SW480 (cell line): Measurements from ENCODE around the gene MAN2A2.
"Not testable (repeated sequence)": the region's sequence is repeated elsewhere in the genome, so short reads cannot be mapped to it uniquely, and the experiment has no call there.

Experiments used
- DNase-seq: peaks from one replicate; pipeline ENCODE4 v3.0.0-alpha.2; 2016; ENCODE audit warnings: low spot score

MAN2A2 gene

DNA sequence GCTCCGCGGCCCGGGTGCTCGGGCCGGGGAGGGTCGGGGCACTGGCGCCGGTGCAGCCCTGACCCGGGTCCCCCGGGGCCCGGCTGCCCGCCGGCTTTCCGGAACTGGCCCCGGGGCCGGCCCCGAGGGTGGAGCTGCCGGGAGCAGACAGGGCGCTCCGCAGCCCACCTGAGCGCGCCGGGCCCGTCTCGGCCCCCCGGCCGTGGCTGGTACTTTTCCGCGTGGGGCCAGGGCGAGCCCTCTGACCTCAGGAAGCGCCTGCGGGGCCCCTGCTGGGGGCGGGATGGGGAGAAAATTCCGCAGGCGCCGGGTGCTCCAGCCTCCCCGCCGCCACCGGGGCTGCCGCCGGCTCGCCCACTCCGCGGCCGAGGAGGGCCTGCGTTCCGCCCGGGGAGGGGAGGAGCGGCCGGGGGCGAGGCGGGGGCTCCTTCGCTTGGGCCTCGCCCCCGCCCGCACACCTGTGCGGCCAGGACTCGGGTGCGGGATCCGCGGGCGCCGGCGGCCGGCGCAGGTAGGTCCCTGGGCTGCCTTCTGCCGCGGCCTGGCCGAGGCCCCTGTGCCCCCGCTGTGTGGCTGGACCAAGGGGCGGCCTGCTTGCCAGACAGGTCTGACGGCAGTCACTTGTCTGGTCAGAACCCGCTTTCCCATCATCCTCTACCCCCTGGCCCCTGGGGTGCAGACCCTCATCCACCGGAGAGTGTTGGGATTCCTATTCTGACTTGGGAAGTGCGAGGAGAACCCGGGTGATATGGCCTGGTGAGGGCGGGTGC, 31.2 kb upstream of the MAN2A2 start:
- no peak for DNase-seq

DNA sequence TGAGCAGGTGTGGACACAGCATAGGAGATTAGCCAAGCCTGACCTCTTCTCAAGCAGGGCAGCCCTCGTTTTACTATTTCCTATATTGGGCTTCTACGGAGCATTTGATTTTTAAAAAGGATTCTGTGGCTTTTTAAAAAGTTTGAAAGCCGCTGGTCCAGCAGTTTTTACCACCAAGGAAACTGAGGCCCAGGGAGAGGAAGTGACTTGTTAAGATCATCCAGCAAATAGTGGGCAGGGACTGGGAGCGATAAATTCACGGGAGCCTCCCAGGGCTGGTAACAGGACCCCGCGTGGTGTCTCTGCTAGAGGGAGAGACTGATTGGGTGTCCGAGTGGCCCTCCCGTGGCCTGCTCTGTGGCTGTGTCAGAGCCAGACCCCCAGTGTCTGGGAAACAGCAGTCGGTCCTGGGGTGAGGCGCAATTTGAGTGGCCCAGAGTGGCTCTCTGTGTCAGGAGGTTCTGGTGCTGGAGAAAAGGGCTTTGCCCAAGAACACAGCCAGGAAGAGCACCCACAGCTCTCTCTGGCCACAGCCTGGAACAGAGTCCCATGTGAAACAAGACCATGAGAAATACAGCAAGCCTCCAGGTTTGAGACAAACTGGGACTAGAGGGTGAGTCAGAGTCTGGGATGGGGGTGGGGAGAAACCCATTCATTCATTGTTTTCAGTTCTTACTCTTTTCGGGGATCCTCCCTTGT, 30.5 kb upstream of the MAN2A2 start:
- no peak for DNase-seq

DNA sequence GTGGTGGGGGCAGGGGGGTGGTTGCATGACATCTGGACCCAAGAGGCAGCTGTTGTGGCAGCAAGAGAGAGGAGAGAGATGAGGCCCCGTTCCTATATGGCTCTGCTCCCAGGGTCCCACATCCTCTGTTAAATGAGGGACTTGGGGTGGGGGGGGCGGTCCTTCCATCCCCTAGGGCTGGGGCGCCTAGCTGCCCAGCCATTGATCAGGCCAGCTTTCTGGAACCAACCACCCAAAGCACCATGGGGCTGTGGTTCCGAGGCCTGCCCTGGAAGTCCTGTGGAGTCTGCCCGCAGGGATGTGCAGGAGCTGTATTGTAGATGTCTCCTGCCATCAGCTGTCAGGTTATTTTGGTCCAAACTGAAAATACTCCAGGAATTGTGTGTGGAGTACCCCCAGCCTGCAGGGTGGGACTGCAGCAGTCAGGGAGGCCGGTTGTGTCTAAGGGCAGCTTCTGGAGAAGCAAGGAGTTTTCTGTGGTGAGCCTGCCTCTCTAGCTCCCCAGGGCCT, 29.6 kb upstream of the MAN2A2 start:
- DNase-seq = no peak

DNA sequence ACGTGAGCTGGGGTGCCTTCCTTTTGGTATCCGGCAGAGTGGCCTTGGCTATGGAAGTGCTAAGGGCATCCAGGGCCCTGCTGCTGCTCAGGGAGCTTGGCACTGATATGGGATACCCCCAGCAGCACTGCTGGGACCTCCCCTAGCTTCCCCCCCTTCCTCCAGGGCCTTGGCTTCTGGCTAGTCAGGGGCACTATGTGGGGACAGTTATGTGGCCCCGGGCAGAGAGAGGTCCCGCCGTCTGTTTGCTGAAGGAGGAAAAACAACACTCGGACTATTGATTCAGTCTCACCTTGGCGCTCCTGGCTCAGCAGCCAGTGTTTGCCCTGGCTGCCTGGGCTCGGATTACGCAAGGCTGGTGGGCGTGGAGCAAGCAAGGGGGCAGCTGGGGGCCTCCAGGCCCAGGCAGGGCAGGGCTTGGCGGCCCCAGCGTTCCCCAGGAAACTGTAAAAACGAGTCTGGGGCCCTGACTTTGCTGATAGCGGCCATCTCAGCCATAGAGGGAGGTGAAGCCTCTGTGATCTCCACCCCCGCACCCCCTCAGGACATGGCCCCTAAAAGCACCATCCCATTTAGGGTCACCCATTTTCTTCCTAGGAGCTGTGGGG, 29.0 kb upstream of the MAN2A2 start:
- DNase-seq = no peak

DNA sequence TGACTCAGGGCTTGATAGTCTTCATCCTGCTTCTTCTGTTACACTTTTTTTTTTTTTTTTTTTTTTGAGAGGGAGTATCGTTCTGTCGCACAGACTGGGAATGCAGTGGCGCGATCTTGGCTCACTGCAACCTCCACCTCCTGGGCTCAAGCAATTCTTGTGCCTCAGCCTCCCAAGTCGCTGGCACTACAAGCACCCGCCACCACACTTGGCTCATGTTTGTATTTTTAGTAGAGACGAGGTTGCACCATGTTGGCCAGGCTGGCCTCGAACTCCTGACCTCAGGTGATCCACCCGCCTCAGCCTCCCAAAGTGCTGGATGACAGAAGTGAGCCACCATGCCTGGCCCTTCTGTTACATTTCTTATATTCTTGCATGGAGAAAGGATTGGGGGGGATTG, 28.1 kb upstream of the MAN2A2 start:
- not testable (repeated sequence) for DNase-seq

DNA sequence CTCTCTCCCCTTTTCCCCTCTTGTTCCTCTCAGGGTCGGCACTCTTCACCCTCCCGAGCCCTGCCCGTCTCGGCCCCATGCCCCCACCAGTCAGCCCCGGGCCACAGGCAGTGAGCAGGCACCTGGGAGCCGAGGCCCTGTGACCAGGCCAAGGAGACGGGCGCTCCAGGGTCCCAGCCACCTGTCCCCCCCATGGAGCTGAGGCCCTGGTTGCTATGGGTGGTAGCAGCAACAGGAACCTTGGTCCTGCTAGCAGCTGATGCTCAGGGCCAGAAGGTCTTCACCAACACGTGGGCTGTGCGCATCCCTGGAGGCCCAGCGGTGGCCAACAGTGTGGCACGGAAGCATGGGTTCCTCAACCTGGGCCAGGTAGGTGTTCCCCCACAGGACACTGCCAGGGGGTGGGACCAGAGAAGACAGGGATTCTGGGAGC, 27.5 kb upstream of the MAN2A2 start:
- DNase-seq = no peak

DNA sequence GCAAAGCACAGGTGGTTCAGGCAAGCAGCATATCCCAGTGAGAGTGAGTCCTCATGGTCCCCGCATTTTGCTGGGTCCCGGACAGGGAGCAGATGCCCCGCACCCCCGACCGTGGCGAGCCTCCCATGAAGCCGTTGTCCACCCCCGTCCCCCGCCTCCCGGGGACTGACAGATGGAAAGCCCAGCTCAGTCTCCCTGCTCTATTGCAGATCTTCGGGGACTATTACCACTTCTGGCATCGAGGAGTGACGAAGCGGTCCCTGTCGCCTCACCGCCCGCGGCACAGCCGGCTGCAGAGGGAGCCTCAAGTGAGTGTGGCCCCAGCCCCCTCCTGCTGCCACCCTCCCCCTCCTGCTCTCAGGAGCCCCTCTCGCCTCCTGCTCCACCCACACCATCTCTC, 27.1 kb upstream of the MAN2A2 start:
- DNase-seq = no peak

DNA sequence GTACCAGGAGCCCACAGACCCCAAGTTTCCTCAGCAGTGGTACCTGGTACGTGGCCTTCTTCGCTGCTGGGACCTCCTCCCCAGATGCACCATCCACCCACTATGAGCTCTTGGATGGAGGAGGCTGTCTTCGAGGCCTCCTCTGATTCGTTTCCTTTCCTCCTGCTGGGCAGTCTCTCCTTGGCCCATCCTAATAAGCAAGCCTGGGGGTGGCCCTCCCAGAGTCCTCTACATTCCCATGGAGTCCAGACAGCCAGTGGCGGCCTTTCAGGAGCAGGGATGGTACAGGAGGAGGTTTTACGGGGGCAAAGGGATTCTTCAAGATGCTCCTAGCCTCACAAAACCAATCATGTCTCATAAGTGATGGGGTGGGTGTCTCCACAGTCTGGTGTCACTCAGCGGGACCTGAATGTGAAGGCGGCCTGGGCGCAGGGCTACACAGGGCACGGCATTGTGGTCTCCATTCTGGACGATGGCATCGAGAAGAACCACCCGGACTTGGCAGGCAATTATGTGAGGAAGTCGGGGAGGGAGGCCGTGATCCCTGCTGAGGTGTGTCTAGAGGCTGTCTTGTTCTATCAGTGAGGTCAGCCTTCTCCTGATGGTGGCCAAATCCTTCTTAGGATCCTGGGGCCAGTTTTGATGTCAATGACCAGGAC, 26.5 kb upstream of the MAN2A2 start:
- DNase-seq = no peak

DNA sequence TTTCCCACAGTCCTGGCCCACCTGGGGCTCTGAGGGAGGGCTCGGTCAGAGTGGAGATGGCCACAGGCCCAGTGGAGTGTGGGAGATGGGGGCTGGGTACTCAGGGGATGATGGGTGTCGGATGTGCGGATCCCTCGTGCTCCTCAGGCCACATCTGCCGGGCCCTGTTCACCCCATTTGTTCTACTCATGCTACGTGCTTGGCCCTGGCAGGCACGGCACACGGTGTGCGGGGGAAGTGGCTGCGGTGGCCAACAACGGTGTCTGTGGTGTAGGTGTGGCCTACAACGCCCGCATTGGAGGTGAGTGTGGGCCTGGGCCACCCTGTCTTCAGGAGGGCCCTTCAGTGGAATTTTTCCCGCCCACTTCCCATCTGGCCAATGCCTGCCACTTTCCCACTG, 25.8 kb upstream of the MAN2A2 start:
- DNase-seq = no peak

DNA sequence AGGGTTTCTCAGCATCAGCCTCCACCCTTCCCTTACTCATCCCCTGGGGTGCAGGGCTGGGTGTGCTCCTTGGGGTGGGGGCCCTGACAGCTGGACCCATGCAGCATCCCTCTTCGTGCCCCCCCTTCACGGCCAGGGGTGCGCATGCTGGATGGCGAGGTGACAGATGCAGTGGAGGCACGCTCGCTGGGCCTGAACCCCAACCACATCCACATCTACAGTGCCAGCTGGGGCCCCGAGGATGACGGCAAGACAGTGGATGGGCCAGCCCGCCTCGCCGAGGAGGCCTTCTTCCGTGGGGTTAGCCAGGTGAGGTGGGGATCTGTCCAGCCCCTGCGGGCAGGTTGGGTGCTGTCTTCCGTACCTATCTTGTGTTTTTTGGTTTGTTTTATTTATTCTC, 25.1 kb upstream of the MAN2A2 start:
- no peak for DNase-seq

DNA sequence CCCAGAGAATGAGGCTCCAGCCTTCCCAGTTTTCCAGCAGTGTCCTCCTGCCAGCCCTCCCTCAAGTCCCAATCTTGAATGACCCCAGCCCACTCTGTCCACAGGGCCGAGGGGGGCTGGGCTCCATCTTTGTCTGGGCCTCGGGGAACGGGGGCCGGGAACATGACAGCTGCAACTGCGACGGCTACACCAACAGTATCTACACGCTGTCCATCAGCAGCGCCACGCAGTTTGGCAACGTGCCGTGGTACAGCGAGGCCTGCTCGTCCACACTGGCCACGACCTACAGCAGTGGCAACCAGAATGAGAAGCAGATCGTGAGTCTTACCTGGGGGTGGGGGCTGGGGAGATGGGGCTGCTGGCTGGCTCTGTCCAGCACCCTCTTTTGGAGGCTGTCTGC, 24.4 kb upstream of the MAN2A2 start:
- DNase-seq = no peak

DNA sequence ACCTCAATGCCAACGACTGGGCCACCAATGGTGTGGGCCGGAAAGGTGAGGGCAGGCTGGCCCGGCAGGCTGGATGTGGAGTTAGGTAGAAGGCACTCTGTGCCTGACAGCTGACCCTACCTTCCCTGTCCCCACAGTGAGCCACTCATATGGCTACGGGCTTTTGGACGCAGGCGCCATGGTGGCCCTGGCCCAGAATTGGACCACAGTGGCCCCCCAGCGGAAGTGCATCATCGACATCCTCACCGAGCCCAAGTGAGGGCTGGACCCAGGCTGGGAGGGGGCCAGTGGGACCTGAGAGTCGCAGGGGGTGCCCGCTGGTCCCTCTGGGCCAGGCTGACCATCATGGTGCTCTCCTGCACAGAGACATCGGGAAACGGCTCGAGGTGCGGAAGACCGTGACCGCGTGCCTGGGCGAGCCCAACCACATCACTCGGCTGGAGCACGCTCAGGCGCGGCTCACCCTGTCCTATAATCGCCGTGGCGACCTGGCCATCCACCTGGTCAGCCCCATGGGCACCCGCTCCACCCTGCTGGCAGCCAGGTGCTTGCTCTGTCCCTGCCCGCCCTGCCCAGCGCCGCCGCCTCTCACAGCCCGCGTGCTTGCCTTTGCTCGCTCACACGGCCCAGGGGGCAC, 23.3 kb upstream of the MAN2A2 start:
- DNase-seq = no peak

DNA sequence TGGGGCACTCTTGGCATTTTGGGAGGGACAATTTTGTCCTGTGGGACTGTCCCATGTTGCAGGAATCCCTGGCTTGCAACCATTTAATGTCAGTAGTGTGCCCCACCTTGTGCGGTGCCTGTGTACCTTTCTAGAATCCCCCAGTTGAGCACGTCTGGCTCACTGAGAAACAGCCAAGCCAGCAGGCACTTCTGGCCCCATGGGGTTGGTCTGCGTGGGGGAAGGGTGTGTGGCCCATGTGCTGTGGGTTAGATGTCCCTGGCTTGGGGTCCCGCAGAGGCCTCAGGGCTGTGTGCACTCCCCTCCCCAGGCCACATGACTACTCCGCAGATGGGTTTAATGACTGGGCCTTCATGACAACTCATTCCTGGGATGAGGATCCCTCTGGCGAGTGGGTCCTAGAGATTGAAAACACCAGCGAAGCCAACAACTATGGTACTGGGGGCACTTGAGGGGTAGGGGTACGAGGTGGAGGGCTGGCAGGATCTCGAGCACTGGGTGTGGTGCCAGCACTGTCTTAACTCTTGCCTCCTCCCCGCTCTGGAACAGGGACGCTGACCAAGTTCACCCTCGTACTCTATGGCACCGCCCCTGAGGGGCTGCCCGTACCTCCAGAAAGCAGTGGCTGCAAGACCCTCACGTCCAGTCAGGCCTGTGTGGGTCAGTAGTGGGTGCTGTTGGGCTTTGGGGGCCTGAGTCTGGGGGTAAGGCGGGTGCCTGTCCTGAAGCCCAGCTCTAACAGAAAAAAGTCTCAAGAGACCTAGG, 22.5 kb upstream of the MAN2A2 start:
- DNase-seq = no peak

DNA sequence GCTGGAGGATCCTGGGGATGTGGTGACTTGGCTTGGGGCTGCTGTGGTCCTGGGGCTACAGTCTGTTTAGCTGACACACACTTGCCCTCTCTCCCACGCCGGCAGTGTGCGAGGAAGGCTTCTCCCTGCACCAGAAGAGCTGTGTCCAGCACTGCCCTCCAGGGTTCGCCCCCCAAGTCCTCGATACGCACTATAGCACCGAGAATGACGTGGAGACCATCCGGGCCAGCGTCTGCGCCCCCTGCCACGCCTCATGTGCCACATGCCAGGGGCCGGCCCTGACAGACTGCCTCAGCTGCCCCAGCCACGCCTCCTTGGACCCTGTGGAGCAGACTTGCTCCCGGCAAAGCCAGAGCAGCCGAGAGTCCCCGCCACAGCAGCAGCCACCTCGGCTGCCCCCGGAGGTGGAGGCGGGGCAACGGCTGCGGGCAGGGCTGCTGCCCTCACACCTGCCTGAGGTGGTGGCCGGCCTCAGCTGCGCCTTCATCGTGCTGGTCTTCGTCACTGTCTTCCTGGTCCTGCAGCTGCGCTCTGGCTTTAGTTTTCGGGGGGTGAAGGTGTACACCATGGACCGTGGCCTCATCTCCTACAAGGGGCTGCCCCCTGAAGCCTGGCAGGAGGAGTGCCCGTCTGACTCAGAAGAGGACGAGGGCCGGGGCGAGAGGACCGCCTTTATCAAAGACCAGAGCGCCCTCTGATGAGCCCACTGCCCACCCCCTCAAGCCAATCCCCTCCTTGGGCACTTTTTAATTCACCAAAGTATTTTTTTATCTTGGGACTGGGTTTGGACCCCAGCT, 21.7 kb upstream of the MAN2A2 start:
- no peak for DNase-seq

DNA sequence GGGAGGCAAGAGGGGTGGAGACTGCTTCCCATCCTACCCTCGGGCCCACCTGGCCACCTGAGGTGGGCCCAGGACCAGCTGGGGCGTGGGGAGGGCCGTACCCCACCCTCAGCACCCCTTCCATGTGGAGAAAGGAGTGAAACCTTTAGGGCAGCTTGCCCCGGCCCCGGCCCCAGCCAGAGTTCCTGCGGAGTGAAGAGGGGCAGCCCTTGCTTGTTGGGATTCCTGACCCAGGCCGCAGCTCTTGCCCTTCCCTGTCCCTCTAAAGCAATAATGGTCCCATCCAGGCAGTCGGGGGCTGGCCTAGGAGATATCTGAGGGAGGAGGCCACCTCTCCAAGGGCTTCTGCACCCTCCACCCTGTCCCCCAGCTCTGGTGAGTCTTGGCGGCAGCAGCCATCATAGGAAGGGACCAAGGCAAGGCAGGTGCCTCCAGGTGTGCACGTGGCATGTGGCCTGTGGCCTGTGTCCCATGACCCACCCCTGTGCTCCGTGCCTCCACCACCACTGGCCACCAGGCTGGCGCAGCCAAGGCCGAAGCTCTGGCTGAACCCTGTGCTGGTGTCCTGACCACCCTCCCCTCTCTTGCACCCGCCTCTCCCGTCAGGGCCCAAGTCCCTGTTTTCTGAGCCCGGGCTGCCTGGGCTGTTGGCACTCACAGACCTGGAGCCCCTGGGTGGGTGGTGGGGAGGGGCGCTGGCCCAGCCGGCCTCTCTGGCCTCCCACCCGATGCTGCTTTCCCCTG, 21.0 kb upstream of the MAN2A2 start:
- DNase-seq = no peak

DNA sequence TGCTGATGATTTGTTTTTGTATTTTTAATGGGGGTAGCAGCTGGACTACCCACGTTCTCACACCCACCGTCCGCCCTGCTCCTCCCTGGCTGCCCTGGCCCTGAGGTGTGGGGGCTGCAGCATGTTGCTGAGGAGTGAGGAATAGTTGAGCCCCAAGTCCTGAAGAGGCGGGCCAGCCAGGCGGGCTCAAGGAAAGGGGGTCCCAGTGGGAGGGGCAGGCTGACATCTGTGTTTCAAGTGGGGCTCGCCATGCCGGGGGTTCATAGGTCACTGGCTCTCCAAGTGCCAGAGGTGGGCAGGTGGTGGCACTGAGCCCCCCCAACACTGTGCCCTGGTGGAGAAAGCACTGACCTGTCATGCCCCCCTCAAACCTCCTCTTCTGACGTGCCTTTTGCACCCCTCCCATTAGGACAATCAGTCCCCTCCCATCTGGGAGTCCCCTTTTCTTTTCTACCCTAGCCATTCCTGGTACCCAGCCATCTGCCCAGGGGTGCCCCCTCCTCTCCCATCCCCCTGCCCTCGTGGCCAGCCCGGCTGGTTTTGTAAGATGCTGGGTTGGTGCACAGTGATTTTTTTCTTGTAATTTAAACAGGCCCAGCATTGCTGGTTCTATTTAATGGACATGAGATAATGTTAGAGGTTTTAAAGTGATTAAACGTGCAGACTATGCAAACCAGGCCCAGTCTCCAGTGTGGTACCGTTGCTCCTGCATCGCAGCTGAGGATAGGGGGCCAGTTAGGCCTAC, 20.1 kb upstream of the MAN2A2 start:
- DNase-seq = no peak

DNA sequence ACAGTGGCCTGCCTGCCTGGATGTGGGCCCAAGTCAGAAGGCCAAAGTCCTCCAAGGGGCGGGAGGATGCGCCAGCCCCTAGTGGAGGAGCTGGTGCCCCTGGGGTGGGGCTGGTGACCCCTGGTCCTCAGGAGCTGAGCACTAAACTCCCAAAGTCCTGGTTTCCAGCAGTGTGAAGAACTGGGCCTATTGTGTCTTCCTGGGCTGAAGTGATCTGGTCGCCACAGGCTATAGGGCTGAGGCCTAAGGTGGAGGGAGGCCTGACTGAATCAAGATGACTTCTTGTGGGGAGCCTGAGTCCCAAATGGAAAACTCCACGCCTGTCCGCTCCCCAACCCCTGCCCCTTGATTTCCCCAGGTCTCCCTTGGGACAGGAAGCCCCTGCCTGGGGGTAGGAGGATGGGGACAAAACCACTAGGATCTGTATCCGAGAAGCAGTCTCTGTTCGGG, 19.6 kb upstream of the MAN2A2 start:
- DNase-seq = no peak

DNA sequence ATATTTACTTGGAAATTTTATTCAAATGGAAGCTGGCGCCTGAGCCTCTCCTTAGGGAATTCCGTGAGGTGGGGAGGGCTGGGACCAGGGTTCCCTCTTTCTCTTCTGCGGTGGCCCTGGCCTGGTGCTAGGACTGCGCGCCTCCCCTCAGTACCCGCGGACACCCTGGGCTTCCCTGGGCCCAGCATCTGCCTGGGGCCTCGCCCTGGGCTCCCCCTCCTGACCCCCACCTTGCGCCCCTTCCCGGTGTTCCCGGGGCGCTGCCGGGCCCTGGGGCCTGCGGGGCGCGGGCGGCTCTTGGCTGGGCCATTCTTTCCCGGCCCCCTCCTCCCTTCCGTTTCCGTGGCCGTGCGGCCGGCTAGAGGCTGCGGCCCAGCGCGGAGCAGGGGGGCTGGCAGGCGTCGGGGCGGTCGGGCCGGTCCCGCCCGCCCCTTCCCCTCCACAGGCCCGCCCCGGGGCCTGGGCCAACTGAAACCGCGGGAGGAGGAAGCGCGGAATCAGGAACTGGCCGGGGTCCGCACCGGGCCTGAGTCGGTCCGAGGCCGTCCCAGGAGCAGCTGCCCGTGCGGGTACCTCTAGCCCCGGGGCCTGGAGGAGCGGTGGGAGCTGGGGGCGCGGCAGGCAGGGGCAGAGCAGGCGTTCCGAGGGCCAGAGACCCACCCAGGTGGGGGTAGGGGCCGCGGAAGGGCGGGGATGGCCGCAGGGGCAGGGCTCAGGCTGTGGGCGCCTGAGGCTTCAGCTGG, 19.0 kb upstream of the MAN2A2 start, which contains the start of gene FES:
Gene FES (plus strand): TSS at position 529 of the 743 bp plus-strand sequence. CDS start 542 bp downstream, outside the sequence.
- DNase-seq = no peak
